HepG2 (cell line): ENCODE results near the gene COQ5. TPM values are rescaled to one million over a fixed set of nuclear protein-coding genes. Genes with fewer than 3 reads are reported as not detected.
A peak's percentile ranks its signal among the peaks of the same experiment; 100 is the strongest.

Source experiments
- ATAC-seq: fragments of 200-7000 bp; cut with Tn5 transposase; 3 replicates; pipeline ENCODE4 v1.9.1; 2020; ENCODE audit warnings: mild to moderate bottlenecking, moderate library complexity
- BruUV-seq: library from RNA; stranded (reverse); fragments of 400-500 nt; replicated peaks from 2 replicates; lab custom pipeline; 2021; lab: Mats Ljungman, UMichigan
- CTCF ChIA-PET: fragments of 300-600 bp; formaldehyde crosslinking; extraction: SDS; loops from one replicate; lab custom pipeline; 2021; ENCODE audit warnings: low total read pairs, inconsistent platforms, low intra/inter-chr PET ratio; lab: Yijun Ruan, JAX
- POLR2A ChIA-PET: fragments of 350-600 bp; sonication (Branson Sonifier 250); formaldehyde crosslinking; loops from one replicate; lab custom pipeline; 2020; ENCODE audit warnings: antibody characterized with exemption, inconsistent platforms; lab: Yijun Ruan, JAX
- DNase-seq: peaks from one replicate; pipeline ENCODE4 v3.0.0-alpha.2; 2015; ENCODE audit warnings: low spot score
- FAIRE-seq: peaks from 3 replicates; lab custom pipeline; 2011; peaks lifted over from hg19 to GRCh38; lab: Jason Lieb, UNC
- H2AFZ ChIP-seq: one replicate; pipeline ENCODE4 v1.6.1; 2011; ENCODE audit warnings: low read length, inconsistent platforms
- H3K27ac ChIP-seq: fragments of 300-600 bp; 3 replicates; pipeline ENCODE4 v1.8.0; 2011; ENCODE audit warnings: mixed run types, mild to moderate bottlenecking, mixed read lengths, low read length, inconsistent platforms; ENCODE audit not compliant: insufficient read depth; ENCODE audit errors: extremely low read length
- H3K27me3 ChIP-seq, 2 experiments: fragments of 200-600 bp in 1 of 2; 2 replicates in 1 of 2; 3 replicates in 1 of 2; pipeline versions ENCODE4 v1.6.0 to v1.8.0; 2011; ENCODE audit warnings: low read length in 2 of 2, mild to moderate bottlenecking in 2 of 2, moderate library complexity in 2 of 2, inconsistent platforms in 1 of 2; ENCODE audit not compliant: insufficient read depth in 2 of 2, control insufficient read depth in 1 of 2
- H3K36me3 ChIP-seq, 2 experiments: fragments of 200-600 bp in 1 of 2; replicated peaks in 1 of 2; 2 replicates in 1 of 2; 3 replicates in 1 of 2; pipeline versions ENCODE4 v1.5.1 to v1.8.0; 2011; ENCODE audit warnings: low read length in 2 of 2, inconsistent platforms in 1 of 2; ENCODE audit not compliant: insufficient read depth in 2 of 2, control insufficient read depth in 1 of 2
- H3K4me1 ChIP-seq: 2 replicates; pipeline ENCODE4 v1.5.1; 2012; ENCODE audit warnings: low read length, inconsistent platforms; ENCODE audit not compliant: insufficient read depth
- H3K4me2 ChIP-seq: 2 replicates; pipeline ENCODE4 v1.6.0; 2011; ENCODE audit warnings: low read depth, low read length, inconsistent platforms
- H3K4me3 ChIP-seq, 3 experiments: fragments of 200-600 bp in 1 of 3; sonication (generic), shearing (Covaris generic) in 1 of 3; replicated peaks in 1 of 3; 2 replicates each; pipeline ENCODE4 v1.5.1; 2011 to 2016; ENCODE audit warnings: low read length in 3 of 3, inconsistent platforms in 2 of 3, low read depth in 2 of 3, mild to moderate bottlenecking in 2 of 3, control low read depth in 1 of 3, mixed read lengths in 1 of 3; ENCODE audit not compliant: insufficient read depth in 1 of 3
- H3K79me2 ChIP-seq: one replicate; pipeline ENCODE4 v1.6.1; 2011; ENCODE audit warnings: low read length, inconsistent platforms; ENCODE audit not compliant: insufficient read depth
- H3K9ac ChIP-seq: 2 replicates; pipeline ENCODE4 v1.6.0; 2011; ENCODE audit warnings: mild to moderate bottlenecking, low read depth, low read length, inconsistent platforms; ENCODE audit not compliant: insufficient read depth
- H3K9me3 ChIP-seq: 2 replicates; pipeline ENCODE4 v1.5.1; 2012; ENCODE audit warnings: mild to moderate bottlenecking, low read length
- H4K20me1 ChIP-seq: 2 replicates; pipeline ENCODE4 v1.6.0; 2011; ENCODE audit warnings: inconsistent platforms, mild to moderate bottlenecking, low read length, moderate library complexity; ENCODE audit not compliant: insufficient read depth
- AGO1 ChIP-seq: fragments of 200-400 bp; formaldehyde crosslinking; IDR thresholded peaks from 2 replicates; pipeline ENCODE4 v1.6.1; 2017; ENCODE audit warnings: mild to moderate bottlenecking, low read depth, low read length, moderate library complexity; ENCODE audit not compliant: poor library complexity, severe bottlenecking
- AHDC1 ChIP-seq: sonication (generic); formaldehyde crosslinking; IDR thresholded peaks from 2 replicates; pipeline ENCODE4 v1.5.1; 2020; ENCODE audit warnings: mild to moderate bottlenecking, missing genetic modification reagents, borderline replicate concordance
- BHLHE40 ChIP-seq: IDR thresholded peaks from 2 replicates; pipeline ENCODE4 v1.6.1; 2011; ENCODE audit warnings: low read length, improper control_type of control experiment
- CBX2 ChIP-seq, 2 experiments: fragments of 200-600 bp in 1 of 2; sonication (generic); formaldehyde crosslinking in 1 of 2; IDR thresholded peaks; 2 replicates each; pipeline versions ENCODE4 v1.7.0 to v1.8.1; 2018 to 2022; ENCODE audit warnings: low read depth in 2 of 2, low read length in 1 of 2, mild to moderate bottlenecking in 1 of 2, missing genetic modification reagents in 1 of 2
- CSRNP2 ChIP-seq: sonication (generic); formaldehyde crosslinking; conservative IDR thresholded peaks from 2 replicates; pipeline ENCODE4 v1.8.0; 2022; ENCODE audit warnings: low read depth, missing genetic modification reagents
- CTCF ChIP-seq: sonication (generic); formaldehyde crosslinking; IDR thresholded peaks from 2 replicates; pipeline ENCODE4 v1.5.0; 2020; ENCODE audit warnings: mild to moderate bottlenecking, missing genetic modification reagents, moderate library complexity
- PHF8 ChIP-seq: sonication (generic); formaldehyde crosslinking; IDR thresholded peaks from 2 replicates; pipeline ENCODE4 v1.5.0; 2020; ENCODE audit warnings: missing genetic modification reagents
- RNF2 ChIP-seq: fragments of 450-650 bp; conservative IDR thresholded peaks from 2 replicates; pipeline ENCODE4 v1.6.1; 2016; ENCODE audit warnings: low read depth
- ZNF558 ChIP-seq: sonication (generic); formaldehyde crosslinking; IDR thresholded peaks from 2 replicates; pipeline ENCODE4 v1.9.0; 2022; ENCODE audit warnings: mild to moderate bottlenecking, missing genetic modification reagents, borderline replicate concordance
- ZNF607 ChIP-seq: sonication (generic); formaldehyde crosslinking; IDR thresholded peaks from 2 replicates; pipeline ENCODE4 v1.5.1; 2020; ENCODE audit warnings: missing genetic modification reagents, mild to moderate bottlenecking, borderline replicate concordance
- WGBS: methylation state at CpG from one replicate; pipeline ENCODE4 v1.1.6; 2017; ENCODE audit warnings: low lambda C conversion rate; 5-methylcytosine and 5-hydroxymethylcytosine counted together
- in situ Hi-C: cut with HindIII; loops from 2 replicates; pipeline ENCODE4 v1.10.0; 2017; ENCODE audit warnings: low pct_unique_long_range_greater_than_20kb; ENCODE audit not compliant: extremely low pct_ligation_motif_present
- intact Hi-C: fragments of 100-400 bp; cut with micrococcal nuclease; formaldehyde crosslinking; loops from one replicate; pipeline ENCODE4 v1.10.0; 2022; ENCODE audit not compliant: unreplicated experiment
- polyA plus RNA-seq, 8 experiments: library from polyadenylated mRNA; depleted of rRNA in 3 of 8; stranded (reverse) in 7 of 8; unstranded in 1 of 8; fragments of >200 nt; fragmentation: Illumina TruSeq in 4 of 8; extraction: Trizol in 4 of 8; gene quantifications; 2 replicates each; pipeline versions ENCODE4 v1.2.1 to v1.2.3, GENCODE V29; 2011 to 2016; ENCODE audit warnings: low read depth in 4 of 8, missing spikeins in 1 of 8, mixed read lengths in 1 of 8; ENCODE audit not compliant: insufficient read depth in 1 of 8
- total RNA-seq, 5 experiments: library from RNA; depleted of rRNA; stranded (reverse); fragments of >200 nt; fragmentation: Illumina TruSeq; extraction: Trizol; gene quantifications; 2 replicates each; pipeline ENCODE4 v1.2.3, GENCODE V29; 2016; ENCODE audit warnings: low read depth in 1 of 5

COQ5 gene
- total and polyA plus RNA-seq, 2 of the 13 experiments (the other 11 are each of a cell fraction or from before 2014, with no cell fraction given): 36.4 to 41.5 TPM

- Histone ChIP-seq H3K27me3 (no peaks in the 10 kb centered on the region; a peak in 1 of 5 replicates), H3K79me2 (peaks cover 44% of the 10 kb centered on the region), H3K4me2 (peak overlapping the region; percentile 86), H3K4me3 (peak overlapping the region; percentile 74 to 85 (median 81)), H3K36me3 (peaks cover 5 to 29% of the 10 kb centered on the region in 2 experiments), H3K9ac (peak overlapping the region; percentile 90), H3K4me1 (peaks cover 56% of the 10 kb centered on the region), H4K20me1 (peaks cover 26% of the 10 kb centered on the region), H3K27ac (peak overlapping the region; percentile 78), H2AFZ (no peak overlapping the region), H3K9me3 (no peaks in the 10 kb centered on the region)
- ChIA-PET CTCF (interaction anchor here (1.2 kb wide), 1 partner anchor 29 kb away, joined by 3 read pairs; no protein-coding TSS in a partner anchor), POLR2A (interaction anchor here (1.0 to 3.2 kb wide), 8 partner anchors 10 to 152 kb away, joined by 3 to 16 read pairs (median 5); partner anchors contain the start of genes COQ5 and DYNLL1)
- no peak for FAIRE-seq
- no TSS peak for BruUV-seq
- no peak for DNase-seq
- WGBS: 1% methylated on average over 36 of the region's 57 CpGs
- in situ Hi-C loops (no loop called here), intact Hi-C loops (loop anchor here (2.0 kb wide), 3 partner anchors 22 to 60 kb away; partner anchors contain the start of genes COQ5, DYNLL1, GATC and TRIAP1)
- ATAC-seq: peak; percentile 11
- TF ChIP-seq RNF2 (no peak), AGO1 (peak; percentile 55), ZNF558 (CRISPR knock-in tag) (no peak), BHLHE40 (no peak), CSRNP2 (CRISPR knock-in tag) (no peak), CBX2 (IDR thresholded peaks at IDR 0.05; ENCODE audit: low read depth, low read length) (no peak), CBX2 (CRISPR knock-in tag; IDR thresholded peaks at IDR 0.05; ENCODE audit: low read depth) (no peak), PHF8 (CRISPR knock-in tag) (peak; percentile 25; the same call in 1 of the 2 replicates), AHDC1 (CRISPR knock-in tag) (no peak), ZNF607 (CRISPR knock-in tag) (peak; percentile 49; the same call in 1 of the 2 replicates), CTCF (peak; percentile 40; the same call in 1 of the 2 replicates)
These were observed 60.0 kb downstream of the COQ5 start for GRCh38 chr12:120468821-120469449.
